ENCODE data around the gene SVEP1. TPM values are rescaled to one million over a fixed set of nuclear protein-coding genes. Genes with fewer than 3 reads are reported as not detected.

Gene SVEP1
- total RNA-seq, 4 donors from 2014 or later = 0.99 to 31.7 (median 7.9) TPM

- DNase-seq = no peak
- H3K36me3 ChIP-seq = no peaks in the 10 kb centered on the region
- no peaks in the 10 kb centered on the region for H3K9me3 ChIP-seq
- TF ChIP-seq CTCF (IDR thresholded peaks at IDR 0.05) (no peak), POLR2A (IDR thresholded peaks at IDR 0.05) (no peak)
- H3K27me3 ChIP-seq = no peaks in the 10 kb centered on the region
- H3K27ac ChIP-seq = no peak overlapping the region
- WGBS, 2 donors = 77 to 80% methylated on average over 5 of the region's 5 CpGs
- no peaks in the 10 kb centered on the region for H3K4me1 ChIP-seq
- H3K4me3 ChIP-seq = no peak overlapping the region
- intact Hi-C loops (cut with DNase I) = no loop called here
These were observed 62.1 kb downstream of the SVEP1 start for GRCh38 chr9:110517483-110517882.

- Histone ChIP-seq H3K27ac (no peak overlapping the region), H3K4me1 (no peaks in the 10 kb centered on the region), H3K36me3 (no peaks in the 10 kb centered on the region), H3K27me3 (peaks cover 0 to 3% (median 0%) of the 10 kb centered on the region in 4 donors), H3K9me3 (no peaks in the 10 kb centered on the region), H3K4me3 (no peak overlapping the region)
- intact Hi-C loops (cut with DNase I) = no loop called here
- WGBS, 2 donors = 35 to 71% methylated on average over 1 of the region's 1 CpG
- no peak for DNase-seq
- no peak for TF ChIP-seq CTCF (IDR thresholded peaks at IDR 0.05)
- no peak for TF ChIP-seq POLR2A (IDR thresholded peaks at IDR 0.05)
These were observed 64.6 kb downstream of the SVEP1 start for GRCh38 chr9:110514897-110515296.

GRCh38 chr9:110512817-110513216 lies 66.7 kb downstream of the SVEP1 start:
- no peak for DNase-seq
- no peak overlapping the region for H3K4me3 ChIP-seq
- H3K9me3 ChIP-seq = no peaks in the 10 kb centered on the region
- H3K27me3 ChIP-seq = peaks cover 0 to 3% (median 0%) of the 10 kb centered on the region in 4 donors
- no peaks in the 10 kb centered on the region for H3K4me1 ChIP-seq
- WGBS, 2 donors = 86 to 87% methylated on average over 3 of the region's 3 CpGs
- TF ChIP-seq CTCF (IDR thresholded peaks at IDR 0.05) (no peak), POLR2A (IDR thresholded peaks at IDR 0.05) (no peak)
- no peak overlapping the region for H3K27ac ChIP-seq
- no peaks in the 10 kb centered on the region for H3K36me3 ChIP-seq
- intact Hi-C loops (cut with DNase I) = no loop called here

- no peak for TF ChIP-seq POLR2A (IDR thresholded peaks at IDR 0.05)
- TF ChIP-seq CTCF (IDR thresholded peaks at IDR 0.05) = no peak
- Histone ChIP-seq H3K4me1 (no peaks in the 10 kb centered on the region), H3K27ac (no peak overlapping the region), H3K4me3 (no peak overlapping the region), H3K27me3 (peaks cover 0 to 3% (median 0%) of the 10 kb centered on the region in 4 donors), H3K9me3 (no peaks in the 10 kb centered on the region), H3K36me3 (no peaks in the 10 kb centered on the region)
- 45 to 50% methylated on average over 1 of the region's 1 CpG for WGBS, 2 donors
- no peak for DNase-seq
- intact Hi-C loops (cut with DNase I) = no loop called here
These were observed 69.7 kb downstream of the SVEP1 start for GRCh38 chr9:110509792-110510191.

GRCh38 chr9:110502842-110503241 lies 76.7 kb downstream of the SVEP1 start:
- no peaks in the 10 kb centered on the region for H3K9me3 ChIP-seq
- TF ChIP-seq CTCF (IDR thresholded peaks at IDR 0.05) (no peak), POLR2A (IDR thresholded peaks at IDR 0.05) (no peak)
- H3K27ac ChIP-seq = no peak overlapping the region
- no peaks in the 10 kb centered on the region for H3K36me3 ChIP-seq
- 68 to 72% methylated on average over 3 of the region's 3 CpGs for WGBS, 2 donors
- intact Hi-C loops (cut with DNase I) = no loop called here
- no peaks in the 10 kb centered on the region for H3K27me3 ChIP-seq
- no peaks in the 10 kb centered on the region for H3K4me1 ChIP-seq
- no peak overlapping the region for H3K4me3 ChIP-seq
- no peak for DNase-seq
